DMS79 treated with DMSO at 0.1 percent for 48 hours (cell line): ENCODE data around the gene CUEDC1.

Experiments used
- DNase-seq: peaks from one replicate; lab custom pipeline; 2025; lab: John Stamatoyannopoulos, UW

CUEDC1 gene

DNA sequence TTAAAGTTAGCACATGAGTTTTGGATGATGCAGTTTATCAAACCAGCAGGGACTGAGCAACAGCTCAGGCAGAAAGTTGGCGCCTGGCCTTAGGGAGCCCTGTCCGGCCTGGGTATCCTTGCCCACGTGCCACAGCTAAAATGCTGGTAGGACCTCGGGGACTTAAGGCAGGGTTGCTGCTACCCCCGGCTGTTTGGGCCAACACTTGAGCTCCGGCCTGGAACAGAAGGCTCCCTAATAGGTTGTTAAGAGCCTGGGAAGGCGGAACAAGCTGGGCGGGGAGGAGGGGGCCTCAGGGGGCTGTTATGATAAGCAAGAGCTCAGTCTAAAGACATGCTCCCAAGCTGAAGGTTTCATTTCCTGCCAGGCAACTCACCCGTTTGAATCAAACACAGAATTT, 39.7 kb downstream of the CUEDC1 start:
- peak; percentile 20 for DNase-seq

DNA sequence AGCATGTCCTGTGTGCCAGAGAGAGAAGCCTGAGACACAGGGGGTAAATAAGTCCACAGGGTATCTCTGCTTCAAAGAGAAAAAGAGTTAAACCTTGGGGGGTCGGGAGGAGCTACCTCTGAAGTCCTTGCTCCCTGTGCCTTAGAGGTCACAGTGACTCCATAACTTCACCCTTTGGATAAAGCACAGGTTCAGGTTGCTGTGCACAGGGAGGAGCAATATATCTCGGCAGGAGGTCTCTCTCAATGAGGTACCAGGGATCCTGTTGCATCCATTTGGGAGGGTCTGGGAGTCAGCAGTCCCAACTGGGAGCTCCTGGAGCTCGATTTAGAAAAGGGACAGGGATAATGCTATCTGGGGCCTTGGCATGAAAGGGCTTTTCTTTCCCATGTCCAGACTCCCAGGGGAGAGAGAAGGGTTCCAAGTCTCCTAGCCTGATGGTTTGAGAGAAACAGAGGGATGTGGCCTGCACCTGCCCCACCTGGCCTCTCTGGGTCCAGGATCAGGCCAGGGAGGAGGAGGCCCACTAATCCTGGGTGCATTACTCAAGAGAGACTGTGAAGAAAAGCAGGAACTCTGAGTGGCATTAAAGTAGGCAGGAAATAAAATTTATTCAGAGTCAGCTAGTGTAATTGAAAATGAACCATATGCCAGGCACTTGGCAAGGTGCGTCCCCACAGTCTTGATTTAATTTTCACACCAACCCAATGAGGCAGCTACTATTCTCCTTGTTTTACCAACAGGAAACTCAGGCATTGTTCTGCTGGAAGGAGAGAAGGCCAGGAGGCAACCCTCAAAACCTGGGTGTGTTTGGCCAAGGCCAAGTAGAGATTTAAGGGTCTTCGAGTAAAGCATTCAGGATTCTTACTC, 40.7 kb downstream of the CUEDC1 start:
- peak; percentile 47 for DNase-seq

DNA sequence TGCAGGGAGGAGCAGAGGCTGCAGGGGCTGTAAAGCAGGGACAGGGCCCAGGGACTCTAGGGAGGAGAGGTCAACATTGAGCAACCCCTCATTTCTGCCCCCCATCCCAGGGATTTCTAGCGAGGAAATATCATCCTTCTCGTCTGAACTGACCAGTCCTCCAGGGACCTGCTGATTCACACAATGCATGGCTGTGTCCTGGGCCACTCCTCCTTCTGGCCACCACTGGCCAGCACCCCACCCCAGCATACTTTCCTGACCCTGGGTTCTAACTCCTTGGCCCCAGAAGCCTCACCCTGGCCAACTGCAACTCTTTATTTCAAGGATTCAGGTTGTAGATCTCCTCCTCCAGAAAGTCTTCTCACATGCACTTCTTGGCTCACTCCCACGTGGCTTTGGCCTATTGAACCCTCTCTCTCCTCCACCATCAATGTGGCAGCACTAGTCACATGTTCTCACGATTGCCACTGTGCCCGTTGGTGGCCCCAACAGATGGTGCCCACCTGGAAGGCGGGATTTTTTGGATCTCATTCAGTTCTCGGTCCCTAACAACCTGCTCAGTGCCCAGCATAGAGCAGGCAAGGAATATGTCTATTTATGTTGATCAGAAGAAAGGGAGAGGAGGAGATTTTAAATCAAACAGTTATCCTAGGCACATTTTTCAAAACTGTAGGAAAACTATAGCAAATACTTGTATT, 41.5 kb downstream of the CUEDC1 start:
- DNase-seq: no peak

DNA sequence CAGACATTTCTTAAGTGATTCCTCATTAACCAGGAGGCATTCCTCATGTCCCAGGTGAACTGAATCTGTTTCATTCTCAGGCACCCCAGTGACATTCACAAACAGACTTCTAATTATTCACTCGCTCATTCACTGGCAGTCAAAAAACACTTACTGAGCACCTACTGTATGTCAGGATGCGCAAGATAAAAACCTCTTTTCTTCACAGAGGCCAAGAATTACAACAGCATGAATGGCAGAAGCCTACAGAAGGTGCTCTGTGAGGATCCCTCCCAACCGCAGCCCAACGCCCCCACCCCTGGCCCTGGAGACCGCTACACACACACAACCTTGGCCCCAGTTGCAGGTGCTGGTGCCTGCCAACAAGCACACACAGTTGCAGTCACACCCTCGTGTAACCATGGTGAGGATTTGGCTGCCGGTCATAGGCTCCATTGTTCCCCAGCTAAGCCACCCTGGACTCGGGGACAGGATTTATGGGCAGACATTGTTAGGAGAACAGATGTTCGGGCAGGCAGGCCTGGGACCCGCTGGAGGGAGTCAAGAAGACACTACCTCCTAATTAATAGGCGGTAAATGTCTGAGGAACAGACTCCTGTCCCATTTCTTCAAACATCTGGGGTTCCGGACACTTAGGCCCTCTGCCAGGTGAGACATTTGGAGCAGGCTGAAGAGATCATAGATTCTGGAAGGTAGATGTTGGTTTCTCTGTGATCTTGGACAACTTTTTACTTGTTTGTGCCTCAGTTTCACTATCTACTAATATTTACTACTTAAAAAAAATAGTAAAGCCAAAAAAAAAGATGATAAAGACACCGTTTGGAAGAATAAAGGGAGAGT, 43.2 kb downstream of the CUEDC1 start:
- DNase-seq: peak; percentile 43

DNA sequence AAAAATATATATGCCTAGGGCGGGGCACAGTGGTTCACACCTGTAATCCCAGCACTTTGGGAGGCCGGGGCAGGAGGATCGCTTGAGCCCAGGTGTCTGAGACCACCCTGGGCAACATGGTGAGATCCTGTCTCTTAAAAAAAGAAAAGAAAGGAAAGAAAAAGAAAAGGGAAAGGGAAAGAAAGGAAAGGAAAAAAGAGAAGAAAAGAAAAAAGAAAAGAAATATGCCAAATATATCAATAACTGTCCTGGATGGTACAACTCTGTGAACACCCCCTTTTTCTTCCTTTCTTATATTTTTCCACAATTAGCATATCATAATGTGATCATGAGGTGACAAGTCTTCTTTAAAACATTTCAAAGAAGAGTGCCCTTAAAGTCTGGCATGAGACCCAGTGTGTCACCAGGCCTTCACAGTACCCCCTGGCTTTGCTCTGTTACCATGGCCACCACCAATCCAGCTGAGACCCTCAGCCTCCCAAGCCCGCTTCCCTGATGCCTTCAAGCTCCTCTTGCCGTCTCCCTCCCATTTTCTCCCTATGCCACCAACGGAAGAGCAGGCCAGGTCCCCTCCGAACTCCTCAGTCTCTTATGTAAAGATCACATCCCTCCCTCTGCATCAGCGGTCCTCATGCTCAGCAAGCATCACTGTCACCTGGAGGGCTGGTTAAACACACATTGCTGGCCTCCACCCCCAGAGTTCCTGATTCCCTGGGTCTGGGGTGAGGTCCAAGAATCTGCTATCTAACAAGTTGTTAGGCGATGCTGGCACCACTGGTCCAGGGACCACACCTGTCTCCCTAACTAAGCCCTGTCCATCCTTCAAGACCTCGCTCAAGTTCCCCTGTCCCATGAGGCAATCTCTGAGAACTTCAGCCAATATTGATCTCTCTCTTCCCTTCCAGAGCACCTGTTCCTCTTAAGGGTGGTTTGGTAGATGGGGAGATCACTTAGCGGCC, 44.5 kb downstream of the CUEDC1 start:
- no peak for DNase-seq

DNA sequence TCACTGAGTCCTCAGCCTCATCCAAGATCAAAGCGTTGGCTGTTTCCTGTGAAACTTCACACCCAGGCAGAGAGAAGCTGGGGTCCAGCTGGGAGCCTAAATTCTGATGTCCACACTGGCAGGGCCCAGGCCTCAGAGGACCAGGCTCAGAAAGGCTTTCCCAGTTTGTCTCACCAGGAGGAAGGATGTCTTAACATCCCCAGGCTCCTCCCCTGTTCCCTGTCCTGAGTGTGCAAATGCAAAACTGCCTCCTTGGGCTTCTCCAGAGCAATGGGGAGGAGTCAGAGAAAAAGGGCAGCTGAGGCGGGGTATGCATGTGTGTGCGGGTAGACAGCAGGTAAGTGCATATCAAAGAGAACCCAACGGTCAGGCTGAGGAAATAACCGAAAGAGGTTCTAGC, 45.7 kb downstream of the CUEDC1 start:
- DNase-seq: no peak

DNA sequence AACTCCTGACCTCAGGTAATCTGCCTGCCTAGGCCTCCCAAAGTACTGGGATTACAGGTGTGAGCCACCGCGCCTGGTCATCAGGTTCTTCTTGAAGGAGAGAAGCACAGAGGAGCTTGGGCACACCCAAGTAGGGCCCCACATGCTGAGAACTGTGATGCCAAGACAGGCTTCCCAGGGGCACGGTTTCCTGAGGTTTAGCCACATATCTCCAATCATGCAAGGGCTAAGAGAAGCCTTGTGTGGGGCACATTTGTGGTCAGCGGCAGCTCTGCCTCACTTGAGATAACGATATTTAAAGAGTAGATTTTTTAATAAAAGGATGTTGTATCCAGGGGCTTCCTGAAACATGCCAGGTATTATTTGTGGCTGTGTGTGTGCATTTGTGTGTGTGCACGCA, 46.9 kb downstream of the CUEDC1 start:
- no peak for DNase-seq

DNA sequence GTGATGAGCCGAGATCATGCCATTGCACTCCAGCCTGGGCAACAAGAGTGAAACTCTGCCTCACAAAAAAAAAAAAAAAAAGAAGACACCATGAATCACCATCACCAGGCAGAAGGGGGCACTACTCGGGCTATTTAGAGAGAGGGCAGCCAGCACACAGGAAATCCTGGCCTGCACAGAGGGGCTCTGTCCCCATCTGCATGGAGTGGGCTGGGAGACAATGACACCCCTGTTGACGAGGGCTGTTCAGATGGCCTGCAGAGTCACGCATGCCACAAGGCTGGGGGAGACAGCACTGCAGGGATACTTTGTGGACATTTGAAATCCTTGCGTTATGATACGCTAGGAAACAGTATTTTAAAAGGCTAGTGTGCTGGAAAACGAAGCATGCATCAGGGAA, 48.3 kb downstream of the CUEDC1 start:
- DNase-seq: no peak

DNA sequence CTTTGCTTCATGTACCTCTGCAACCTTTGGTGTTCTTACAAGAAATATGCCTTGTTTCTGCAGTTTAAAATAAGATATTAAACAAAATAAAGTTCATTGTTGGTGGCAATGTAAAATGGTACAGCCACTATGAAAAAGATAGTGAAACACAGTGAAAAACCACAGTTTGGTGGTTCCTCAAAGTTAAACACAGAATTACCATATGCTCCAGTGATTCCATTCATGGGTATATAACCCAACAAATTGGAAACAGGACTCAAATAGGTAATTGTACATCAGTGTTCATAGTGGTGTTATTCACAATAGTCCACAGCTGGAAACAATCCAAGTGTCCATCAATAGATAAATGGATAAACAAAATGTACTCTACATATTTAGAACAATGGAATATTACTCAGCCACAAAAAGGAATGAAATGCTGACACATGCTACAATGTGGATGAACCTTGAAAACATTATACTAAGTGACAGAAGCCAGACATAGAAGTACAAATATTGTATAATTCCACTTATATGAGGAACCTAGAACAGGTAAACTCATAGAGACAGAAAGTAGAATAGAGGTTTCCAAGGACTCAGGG, 49.2 kb downstream of the CUEDC1 start:
- no peak for DNase-seq

DNA sequence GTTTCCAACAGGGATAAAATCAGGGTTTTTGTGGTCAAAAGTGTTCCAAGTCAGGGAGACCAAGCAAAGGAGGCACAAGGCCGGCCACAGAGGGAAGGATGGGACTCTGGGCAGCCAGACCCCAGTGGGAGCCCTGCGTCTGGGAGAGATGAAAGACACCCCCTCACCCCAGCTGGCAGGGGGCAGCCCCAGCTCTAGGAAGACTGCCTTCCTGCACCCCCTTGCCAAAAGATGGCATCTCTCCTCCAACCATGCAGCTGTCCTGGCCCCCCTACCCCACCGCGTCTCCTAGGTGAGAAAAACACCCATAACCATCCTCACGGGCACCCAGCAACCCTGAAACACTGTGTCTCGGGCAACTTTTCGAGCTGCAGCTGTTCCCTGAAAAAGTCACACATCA, 51.3 kb downstream of the CUEDC1 start:
- DNase-seq: no peak

DNA sequence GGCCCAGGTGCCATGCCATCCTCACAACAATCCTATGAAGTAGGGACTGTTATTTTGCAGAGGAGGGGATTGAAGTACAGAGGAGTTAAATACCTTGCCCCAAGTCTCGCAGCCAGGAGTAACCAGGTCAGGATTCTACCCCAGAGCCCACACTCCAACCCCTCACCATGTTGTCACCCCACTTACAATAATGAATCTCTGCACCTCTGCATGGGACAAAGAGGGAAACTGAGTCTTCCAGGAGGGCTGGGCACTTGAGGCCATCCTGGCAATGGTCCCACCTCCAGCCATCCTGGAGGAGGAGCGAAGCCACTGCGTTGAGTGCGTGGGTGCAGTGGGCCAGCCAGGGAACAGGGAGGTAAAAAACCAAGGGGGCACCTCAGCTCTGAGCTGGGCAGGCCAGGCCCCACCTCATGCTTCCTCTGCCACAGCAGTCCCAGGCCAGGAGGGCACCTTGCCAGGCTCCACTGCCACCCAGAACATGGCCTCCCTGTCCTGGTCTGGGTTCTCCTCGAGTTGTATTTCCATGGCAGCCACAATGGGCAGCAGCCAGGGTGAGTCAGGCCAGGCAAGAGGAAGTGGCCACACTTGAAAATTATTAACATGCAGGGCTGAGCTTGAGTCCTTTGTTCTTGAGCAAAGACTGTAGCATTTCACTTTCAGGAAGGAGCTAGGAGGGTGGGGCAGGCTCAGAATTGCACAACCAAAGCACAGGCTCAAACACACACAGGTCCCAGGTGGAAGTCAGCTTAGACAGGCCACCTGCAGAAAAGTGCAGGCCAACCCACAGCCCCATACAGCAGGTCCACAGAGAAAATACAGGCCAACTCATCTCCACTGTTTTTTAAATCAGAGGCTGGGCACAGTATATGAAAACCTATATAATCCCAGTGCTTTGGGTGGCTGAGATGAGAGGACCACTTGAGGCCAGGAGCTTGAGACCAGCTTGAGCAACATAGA, 52.1 kb downstream of the CUEDC1 start:
- peak; percentile 86 for DNase-seq

DNA sequence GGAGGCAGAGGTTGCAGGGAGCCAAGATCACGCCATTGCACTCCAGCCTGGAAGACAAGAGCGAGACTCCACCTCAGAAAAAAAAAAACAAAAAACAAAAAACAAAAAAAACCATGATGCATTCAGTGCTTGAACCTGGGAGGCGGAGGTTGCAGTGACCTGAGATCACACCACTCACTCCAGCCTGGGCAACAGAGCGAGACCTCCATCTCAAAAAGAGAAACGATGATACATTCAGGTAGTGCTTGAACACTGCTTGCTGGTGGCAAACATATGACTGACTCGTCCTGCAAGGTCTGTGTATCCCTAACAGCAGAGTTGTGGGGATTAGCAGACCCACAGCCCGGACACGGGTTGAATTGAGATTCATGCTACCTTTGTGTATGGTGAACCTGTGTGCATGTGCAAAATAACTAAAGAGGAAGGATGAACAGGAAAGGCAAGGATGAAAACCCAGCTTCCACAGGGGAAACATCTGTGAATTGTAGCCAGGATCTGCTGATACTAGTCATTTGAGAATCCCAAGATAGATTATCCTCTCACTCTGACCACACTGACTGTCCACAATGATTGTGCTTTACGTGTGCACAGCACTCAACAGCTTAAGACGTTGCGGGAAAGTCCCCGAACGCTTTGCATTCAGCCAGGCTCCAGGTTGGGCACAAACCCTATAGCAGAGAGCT, 53.0 kb downstream of the CUEDC1 start:
- peak; percentile 29 for DNase-seq

DNA sequence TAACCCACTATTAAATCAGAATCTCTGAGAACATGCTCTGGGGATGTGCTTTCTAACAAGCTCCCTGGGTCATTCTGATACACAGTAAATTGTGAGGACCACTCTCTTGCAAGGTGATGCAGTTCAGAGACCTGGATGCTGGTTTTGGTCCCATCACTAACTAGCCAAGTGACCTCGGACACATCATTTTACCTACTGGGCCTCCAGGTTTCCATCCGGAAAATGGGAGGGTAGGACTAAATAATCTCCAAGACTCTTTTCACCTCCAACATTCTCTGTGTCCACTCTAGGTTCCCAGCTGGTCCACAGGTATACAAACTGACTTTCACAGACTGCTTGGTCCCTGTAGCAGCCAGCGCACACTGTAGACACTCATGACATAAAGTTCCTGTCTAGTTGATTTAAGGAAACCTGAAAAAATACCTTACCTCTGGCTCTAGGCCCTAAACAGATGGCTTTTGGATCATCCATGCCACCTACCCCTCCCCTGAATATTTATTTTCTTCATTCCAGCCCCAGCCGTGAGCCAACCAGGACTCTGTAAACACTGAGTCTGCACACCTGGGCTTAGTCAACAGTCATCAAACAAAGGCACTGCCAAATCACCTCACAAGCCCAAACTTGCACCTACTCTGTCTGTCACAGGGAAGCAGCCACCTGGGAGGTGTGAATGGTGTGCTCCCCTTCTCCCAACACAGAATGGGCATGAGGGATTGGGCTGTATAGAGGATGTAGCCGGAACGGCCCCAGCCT, 54.0 kb downstream of the CUEDC1 start:
- peak; percentile 71 for DNase-seq

DNA sequence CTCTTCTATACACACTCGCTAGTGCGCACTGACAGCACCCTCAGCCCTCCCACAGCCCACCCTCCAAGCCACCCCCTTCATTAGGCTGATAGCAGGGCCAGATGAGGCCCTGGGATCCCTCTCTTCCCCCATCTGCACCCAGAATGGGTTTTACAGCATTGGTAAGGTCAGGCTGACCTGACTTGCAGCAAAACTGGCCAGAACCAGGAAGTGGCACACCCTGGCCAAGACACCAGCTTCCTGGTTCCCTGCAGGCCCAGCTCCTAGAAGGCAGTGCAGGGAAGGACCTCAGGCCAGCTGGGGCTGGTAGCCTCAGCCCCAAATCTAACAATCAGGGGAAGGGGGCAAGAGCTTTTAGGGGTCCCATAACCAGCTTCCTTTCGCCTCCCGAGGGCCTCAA, 55.4 kb downstream of the CUEDC1 start:
- DNase-seq: no peak

DNA sequence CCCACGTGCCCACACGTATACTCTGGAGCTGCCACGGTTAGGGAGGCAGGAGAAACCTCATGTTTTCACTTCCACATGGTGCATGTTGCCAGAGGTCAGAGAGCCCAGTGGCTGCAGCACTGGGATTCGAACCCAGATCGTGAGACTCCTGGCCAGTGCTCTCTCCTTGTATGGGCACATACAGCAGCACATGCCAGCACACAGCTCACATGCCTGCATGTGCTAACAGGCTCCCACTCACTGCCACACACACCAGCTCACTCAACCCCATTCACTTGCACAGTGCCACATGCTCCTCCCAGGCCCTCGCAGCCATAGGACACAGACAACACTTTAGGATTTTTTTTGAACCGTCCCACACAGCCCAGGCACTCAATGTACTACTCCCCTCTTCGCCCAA, 55.8 kb downstream of the CUEDC1 start:
- DNase-seq: no peak

DNA sequence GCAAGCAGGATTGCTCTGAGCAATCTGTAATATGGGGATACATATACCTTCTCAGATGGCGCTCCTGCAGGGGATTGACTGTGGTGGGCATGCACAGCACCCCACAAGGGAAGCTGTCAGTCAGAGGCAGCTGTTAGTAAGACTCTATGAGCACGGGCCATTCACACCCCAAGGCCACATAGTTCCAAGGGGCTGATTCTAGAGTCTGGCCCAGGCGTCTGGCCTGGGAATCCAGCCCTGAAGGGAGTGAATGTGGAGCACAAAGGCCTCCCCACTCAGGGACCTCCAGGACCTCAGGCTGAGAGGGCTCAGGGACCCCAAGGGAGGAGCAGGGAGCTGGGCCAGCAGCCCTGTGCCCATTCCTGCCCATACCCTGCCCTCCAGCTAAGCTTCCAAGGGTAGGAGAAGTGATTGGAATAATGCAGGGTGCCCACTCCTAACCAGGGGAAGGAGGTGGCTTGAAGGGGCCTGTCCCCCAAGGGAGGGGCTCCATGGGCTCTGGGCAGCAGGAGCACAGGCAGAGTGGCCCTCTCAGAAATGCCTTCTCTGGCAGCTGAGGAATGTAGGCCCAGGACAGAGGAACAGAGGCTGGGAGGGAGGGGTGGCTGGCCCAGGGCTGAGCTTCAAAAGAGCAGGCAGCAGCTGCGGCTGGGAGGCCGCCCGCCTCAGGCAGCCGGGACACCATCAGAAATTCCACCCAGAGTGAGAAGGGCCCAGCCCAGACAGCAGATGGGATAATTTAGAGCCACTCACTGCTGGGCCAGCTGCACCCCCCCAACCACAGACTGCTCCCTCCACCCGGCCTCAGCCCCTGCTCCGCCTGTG, 56.5 kb downstream of the CUEDC1 start:
- no peak for DNase-seq

DNA sequence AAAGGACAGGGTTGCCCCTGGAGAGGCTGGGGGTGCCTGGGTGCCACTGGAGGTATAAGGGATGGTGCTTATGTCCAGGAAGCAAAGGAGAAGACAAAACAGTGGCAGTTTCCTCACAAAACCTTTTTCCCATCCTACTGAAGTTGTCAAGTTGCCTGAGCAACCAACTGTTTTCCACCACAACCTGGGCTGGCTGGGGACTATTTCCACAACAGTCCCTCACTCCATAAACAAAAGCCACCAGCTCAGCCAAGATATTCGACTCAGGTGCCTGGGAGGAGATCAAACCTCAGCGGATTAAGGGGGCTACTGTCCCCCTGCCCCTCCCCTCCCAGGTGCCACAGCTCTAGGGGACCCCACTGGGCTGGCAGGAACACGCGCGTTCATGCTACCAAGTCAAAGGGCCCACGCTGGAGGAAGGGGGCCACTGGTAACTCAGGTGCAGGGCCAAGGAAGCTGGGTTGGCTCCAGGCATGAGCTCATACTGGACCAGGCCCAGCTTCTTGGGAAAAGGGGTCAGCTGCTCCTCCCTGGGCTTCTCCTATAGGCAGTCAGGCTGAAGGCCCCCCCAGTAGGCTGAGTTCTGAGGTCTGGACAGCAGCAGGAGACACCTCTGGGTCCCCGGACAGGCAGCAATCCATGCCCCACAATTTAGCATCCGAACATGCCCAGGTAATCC, 59.7 kb downstream of the CUEDC1 start:
- no peak for DNase-seq
